Type B pancreatic cell (in vitro differentiated cells): ENCODE data around the gene AKR1B15. TPM values are rescaled to one million over a fixed set of nuclear protein-coding genes. Genes with fewer than 3 reads are reported as not detected.

Source experiments
- DNase-seq: peaks from one replicate; pipeline ENCODE4 v3.0.0; 2021; ENCODE audit warnings: mixed read lengths; ENCODE audit not compliant: unreplicated experiment; ENCODE audit errors: extremely low spot score
- H3K27ac Mint-ChIP-seq: 2 replicates; pipeline ENCODE4 v1.8.0; 2021; ENCODE audit warnings: mild to moderate bottlenecking, mixed read lengths
- H3K27me3 Mint-ChIP-seq: 2 replicates; pipeline ENCODE4 v1.8.0; 2021; ENCODE audit warnings: mixed read lengths
- H3K36me3 Mint-ChIP-seq: 2 replicates; pipeline ENCODE4 v1.8.0; 2021; ENCODE audit warnings: mixed read lengths
- H3K4me1 Mint-ChIP-seq: one replicate; pipeline ENCODE4 v1.8.0; 2021; ENCODE audit warnings: mixed read lengths; ENCODE audit not compliant: unreplicated experiment
- H3K4me3 Mint-ChIP-seq: 2 replicates; pipeline ENCODE4 v1.8.0; 2021; ENCODE audit warnings: mild to moderate bottlenecking, mixed read lengths
- H3K9me3 Mint-ChIP-seq: 2 replicates; pipeline ENCODE4 v1.8.0; 2021; ENCODE audit warnings: mixed read lengths
- CTCF ChIP-seq: fragments of 200-600 bp; sonication (generic); conservative IDR thresholded peaks from 2 replicates; pipeline ENCODE4 v1.5.0; 2021; ENCODE audit warnings: antibody characterized with exemption, mild to moderate bottlenecking
- total RNA-seq: library from RNA; stranded (reverse); gene quantifications from 2 replicates; pipeline ENCODE4 v1.2.1, GENCODE V29; 2021; ENCODE audit warnings: low replicate concordance

Gene AKR1B15
- total RNA-seq, 1 donor from 2014 or later: 0.63 TPM

- Mint-ChIP-seq H3K4me1 (peaks cover 31% of the 10 kb centered on the region), H3K27me3 (peaks cover 3% of the 10 kb centered on the region), H3K27ac (peak overlapping the region; percentile 89), H3K9me3 (no peaks in the 10 kb centered on the region), H3K36me3 (no peaks in the 10 kb centered on the region), H3K4me3 (peak overlapping the region; percentile 83)
- DNase-seq: no peak
- TF ChIP-seq CTCF: no peak
Measured at GRCh38 chr7:134546955-134547354, 2.0 kb upstream of the AKR1B15 start.

GRCh38 chr7:134547397-134548054 lies 1.4 kb upstream of the AKR1B15 start:
- Mint-ChIP-seq H3K4me3 (peak overlapping the region; percentile 83), H3K27me3 (peaks cover 4% of the 10 kb centered on the region), H3K9me3 (no peaks in the 10 kb centered on the region), H3K4me1 (peaks cover 31% of the 10 kb centered on the region), H3K36me3 (no peaks in the 10 kb centered on the region), H3K27ac (peak overlapping the region; percentile 89)
- no peak for DNase-seq
- TF ChIP-seq CTCF: peak; percentile 84

GRCh38 chr7:134549366-134549765 lies 456 bp downstream of the AKR1B15 start:
- TF ChIP-seq CTCF: no peak
- Mint-ChIP-seq H3K27ac (no peak overlapping the region), H3K9me3 (peaks cover 8% of the 10 kb centered on the region), H3K4me3 (no peak overlapping the region), H3K36me3 (no peaks in the 10 kb centered on the region), H3K27me3 (peaks cover 3% of the 10 kb centered on the region), H3K4me1 (peaks cover 38% of the 10 kb centered on the region)
- DNase-seq: no peak

- no peaks in the 10 kb centered on the region for H3K36me3 Mint-ChIP-seq
Measured at GRCh38 chr7:134552105-134552504, 3.2 kb downstream of the AKR1B15 start.

GRCh38 chr7:134553976-134554375 lies 5.1 kb downstream of the AKR1B15 start:
- H3K9me3 Mint-ChIP-seq: peaks cover 8% of the 10 kb centered on the region

More at GRCh38 chr7:134552105-134552504, 3.2 kb downstream of the AKR1B15 start:
- H3K27ac Mint-ChIP-seq: no peak overlapping the region
- H3K27me3 Mint-ChIP-seq: peaks cover 3% of the 10 kb centered on the region
- no peak for DNase-seq
- H3K9me3 Mint-ChIP-seq: peaks cover 8% of the 10 kb centered on the region
- peak; percentile 42 for TF ChIP-seq CTCF
- H3K4me3 Mint-ChIP-seq: peak overlapping the region; percentile 11
- peaks cover 33% of the 10 kb centered on the region for H3K4me1 Mint-ChIP-seq

More at GRCh38 chr7:134553976-134554375, 5.1 kb downstream of the AKR1B15 start:
- Mint-ChIP-seq H3K4me3 (peak overlapping the region; percentile 12), H3K36me3 (no peaks in the 10 kb centered on the region), H3K27ac (no peak overlapping the region), H3K4me1 (peaks cover 20% of the 10 kb centered on the region), H3K27me3 (peaks cover 3% of the 10 kb centered on the region)
- no peak for TF ChIP-seq CTCF
- DNase-seq: no peak
